Liver (tissue), 9 donors: Measurements from ENCODE around the gene ARID4B. TPM values are rescaled to one million over a fixed set of nuclear protein-coding genes. Genes with fewer than 3 reads are reported as not detected.
"Not testable (repeated sequence)": the region's sequence is repeated elsewhere in the genome, so short reads cannot be mapped to it uniquely, and the experiment has no call there.

Experiments used
- DNase-seq: peaks from one replicate; pipeline ENCODE4 v3.0.0-alpha.2; 2017; ENCODE audit warnings: low spot score
- H3K27ac ChIP-seq, 2 donors: one replicate each; pipeline ENCODE4 v1.7.0; 2013; ENCODE audit warnings: inconsistent platforms in 2 of 2, low read length in 2 of 2, control low read depth in 1 of 2, low read depth in 1 of 2, mild to moderate bottlenecking in 1 of 2
- H3K27me3 ChIP-seq, 4 donors: one replicate each; pipeline versions ENCODE4 v1.6.1 to v1.7.0; 2013; ENCODE audit warnings: low read length in 3 of 4, inconsistent platforms in 1 of 4, mild to moderate bottlenecking in 1 of 4, moderate library complexity in 1 of 4; ENCODE audit not compliant: control insufficient read depth in 4 of 4, insufficient read depth in 4 of 4
- H3K36me3 ChIP-seq, 4 donors: one replicate each; pipeline versions ENCODE4 v1.6.1 to v1.7.0; 2013; ENCODE audit warnings: low read length in 3 of 4, mild to moderate bottlenecking in 3 of 4, low read depth in 1 of 4, moderate library complexity in 1 of 4; ENCODE audit not compliant: control insufficient read depth in 4 of 4, insufficient read depth in 3 of 4
- H3K4me1 ChIP-seq, 4 donors: one replicate each; pipeline versions ENCODE4 v1.6.1 to v1.7.0; 2013; ENCODE audit warnings: low read length in 3 of 4, mild to moderate bottlenecking in 3 of 4, moderate library complexity in 1 of 4; ENCODE audit not compliant: control insufficient read depth in 4 of 4, insufficient read depth in 4 of 4
- H3K4me3 ChIP-seq, 3 donors: one replicate each; pipeline versions ENCODE4 v1.6.1 to v1.7.0; 2013; ENCODE audit warnings: low read length in 3 of 3, control low read depth in 1 of 3, low read depth in 1 of 3, mild to moderate bottlenecking in 1 of 3
- H3K9ac ChIP-seq, 2 donors: one replicate each; pipeline ENCODE4 v1.7.0; 2013; ENCODE audit warnings: low read length in 2 of 2, mild to moderate bottlenecking in 2 of 2, moderate library complexity in 2 of 2, control low read depth in 1 of 2, low read depth in 1 of 2
- H3K9me3 ChIP-seq, 4 donors: one replicate each; pipeline versions ENCODE4 v1.6.1 to v1.7.0; 2013; ENCODE audit warnings: low read length in 3 of 4; ENCODE audit not compliant: control insufficient read depth in 4 of 4
- EGR1 ChIP-seq, 2 donors: IDR thresholded peaks; 2 replicates each; pipeline ENCODE4 v1.6.1; 2016 to 2018; ENCODE audit warnings: antibody characterized with exemption in 2 of 2, low read depth in 2 of 2
- FOXA1 ChIP-seq: IDR thresholded peaks from 2 replicates; pipeline ENCODE4 v1.6.1; 2016; ENCODE audit warnings: antibody characterized with exemption
- FOXA2 ChIP-seq: IDR thresholded peaks from 2 replicates; pipeline ENCODE4 v1.6.1; 2016; ENCODE audit warnings: antibody characterized with exemption
- GABPA ChIP-seq, 2 donors: IDR thresholded peaks in 1 of 2; conservative IDR thresholded peaks in 1 of 2; 2 replicates each; pipeline ENCODE4 v1.6.1; 2016; ENCODE audit warnings: antibody characterized with exemption in 2 of 2, mild to moderate bottlenecking in 1 of 2, moderate library complexity in 1 of 2
- HNF4A ChIP-seq, 2 donors: conservative IDR thresholded peaks; 2 replicates each; pipeline ENCODE4 v1.6.1; 2016; ENCODE audit warnings: antibody characterized with exemption in 2 of 2, mild to moderate bottlenecking in 2 of 2
- JUND ChIP-seq, 2 donors: IDR thresholded peaks; 2 replicates each; pipeline ENCODE4 v1.6.1; 2016; ENCODE audit warnings: antibody characterized with exemption in 2 of 2
- NR2F2 ChIP-seq: IDR thresholded peaks from 2 replicates; pipeline ENCODE4 v1.6.1; 2016; ENCODE audit warnings: antibody characterized with exemption
- RXRA ChIP-seq, 2 donors: IDR thresholded peaks; 2 replicates each; pipeline ENCODE4 v1.6.1; 2017 to 2018; ENCODE audit warnings: antibody characterized with exemption in 2 of 2, mild to moderate bottlenecking in 1 of 2
- SP1 ChIP-seq: IDR thresholded peaks from 2 replicates; pipeline ENCODE4 v1.6.1; 2018; ENCODE audit warnings: antibody characterized with exemption, mild to moderate bottlenecking
- TAF1 ChIP-seq: conservative IDR thresholded peaks from 2 replicates; pipeline ENCODE4 v1.6.1; 2016; ENCODE audit warnings: antibody characterized with exemption, mild to moderate bottlenecking
- YY1 ChIP-seq: IDR thresholded peaks from 2 replicates; pipeline ENCODE4 v1.6.1; 2016; ENCODE audit warnings: antibody characterized with exemption, mild to moderate bottlenecking
- whole genome bisulfite sequencing: extraction: QIAGEN DNeasy Blood & Tissue Kit; methylation state at CpG from one replicate; pipeline ENCODE4 v1.1.7; 2013; 5-methylcytosine and 5-hydroxymethylcytosine counted together
- polyA plus RNA-seq, 2 donors: library from polyadenylated mRNA; stranded (reverse) in 1 of 2; unstranded in 1 of 2; fragments of 200-250 nt in 1 of 2; fragments of >200 nt in 1 of 2; fragmentation: Nextera tagmentation in 1 of 2; extraction: Ambion mirVana in 1 of 2; gene quantifications; one replicate each; pipeline versions ENCODE4 v1.2.1 to v1.2.3, GENCODE V29; 2013 to 2015
- total RNA-seq, 2 donors: library from RNA; depleted of rRNA; stranded (reverse); fragments of >200 nt; gene quantifications; one replicate each; pipeline ENCODE4 v1.2.3, GENCODE V29; 2014
- TF ChIP-seq, protein P1 (sequence below): IDR thresholded peaks from 2 replicates; pipeline ENCODE4 v1.6.1; 2016; ENCODE audit warnings: antibody characterized with exemption
- TF ChIP-seq, protein P2 (sequence below): IDR thresholded peaks from 2 replicates; pipeline ENCODE4 v1.6.1; 2016; ENCODE audit warnings: antibody characterized with exemption, mild to moderate bottlenecking
- TF ChIP-seq, protein P3 (sequence below): IDR thresholded peaks from 2 replicates; pipeline ENCODE4 v1.6.1; 2016; ENCODE audit warnings: antibody characterized with exemption
- TF ChIP-seq, protein P4 (sequence below): fragments of 150-350 bp; IDR thresholded peaks from 2 replicates; pipeline ENCODE4 v1.5.1; 2017; ENCODE audit warnings: improper control_type of control experiment, low read depth, low read length; ENCODE audit not compliant: missing input control
- TF ChIP-seq, protein P5 (sequence below): IDR thresholded peaks from 2 replicates; pipeline ENCODE4 v1.6.1; 2016; ENCODE audit warnings: antibody characterized with exemption
- donor health status: healthy.
- donor health status: healthy.
- donor health status: healthy.
- donor health status: healthy.
- donor health status: healthy.

Gene ARID4B
- total and polyA plus RNA-seq, 4 donors, result 4.2 to 27.3 (median 21.3) TPM

DNA sequence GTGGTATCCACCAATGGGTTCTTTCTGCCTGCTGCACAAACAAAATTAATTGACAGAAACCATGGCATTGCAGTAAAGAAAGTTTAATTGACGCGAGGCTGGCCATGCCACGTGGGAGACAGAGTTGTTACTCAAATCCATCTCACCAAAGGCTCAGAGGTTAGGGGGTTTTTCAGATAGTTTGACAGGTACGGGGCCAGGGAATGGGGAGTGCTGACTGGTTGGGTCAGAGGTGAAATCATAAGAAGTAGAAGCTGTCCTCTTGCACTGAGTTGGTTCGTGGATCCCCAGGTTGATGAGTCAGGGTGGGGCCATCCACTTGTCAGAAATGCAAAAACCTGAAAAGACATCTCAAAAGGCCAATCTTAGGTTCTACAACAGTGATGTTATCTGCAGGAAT, 38.3 kb upstream of the ARID4B start:
- no peak for TF ChIP-seq NR2F2
- TF ChIP-seq YY1, result no peak
- TF ChIP-seq, protein P1, sequence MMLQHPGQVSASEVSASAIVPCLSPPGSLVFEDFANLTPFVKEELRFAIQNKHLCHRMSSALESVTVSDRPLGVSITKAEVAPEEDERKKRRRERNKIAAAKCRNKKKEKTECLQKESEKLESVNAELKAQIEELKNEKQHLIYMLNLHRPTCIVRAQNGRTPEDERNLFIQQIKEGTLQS, result no peak
- TF ChIP-seq EGR1 (IDR thresholded peaks at IDR 0.05; ENCODE audit: low read depth in 2 of 2), result no peak
- no peak for TF ChIP-seq RXRA (IDR thresholded peaks at IDR 0.05)
- TF ChIP-seq HNF4A (conservative IDR thresholded peaks at IDR 0.05), result no peak
- no peak for TF ChIP-seq JUND (IDR thresholded peaks at IDR 0.05)
- TF ChIP-seq, protein P2, sequence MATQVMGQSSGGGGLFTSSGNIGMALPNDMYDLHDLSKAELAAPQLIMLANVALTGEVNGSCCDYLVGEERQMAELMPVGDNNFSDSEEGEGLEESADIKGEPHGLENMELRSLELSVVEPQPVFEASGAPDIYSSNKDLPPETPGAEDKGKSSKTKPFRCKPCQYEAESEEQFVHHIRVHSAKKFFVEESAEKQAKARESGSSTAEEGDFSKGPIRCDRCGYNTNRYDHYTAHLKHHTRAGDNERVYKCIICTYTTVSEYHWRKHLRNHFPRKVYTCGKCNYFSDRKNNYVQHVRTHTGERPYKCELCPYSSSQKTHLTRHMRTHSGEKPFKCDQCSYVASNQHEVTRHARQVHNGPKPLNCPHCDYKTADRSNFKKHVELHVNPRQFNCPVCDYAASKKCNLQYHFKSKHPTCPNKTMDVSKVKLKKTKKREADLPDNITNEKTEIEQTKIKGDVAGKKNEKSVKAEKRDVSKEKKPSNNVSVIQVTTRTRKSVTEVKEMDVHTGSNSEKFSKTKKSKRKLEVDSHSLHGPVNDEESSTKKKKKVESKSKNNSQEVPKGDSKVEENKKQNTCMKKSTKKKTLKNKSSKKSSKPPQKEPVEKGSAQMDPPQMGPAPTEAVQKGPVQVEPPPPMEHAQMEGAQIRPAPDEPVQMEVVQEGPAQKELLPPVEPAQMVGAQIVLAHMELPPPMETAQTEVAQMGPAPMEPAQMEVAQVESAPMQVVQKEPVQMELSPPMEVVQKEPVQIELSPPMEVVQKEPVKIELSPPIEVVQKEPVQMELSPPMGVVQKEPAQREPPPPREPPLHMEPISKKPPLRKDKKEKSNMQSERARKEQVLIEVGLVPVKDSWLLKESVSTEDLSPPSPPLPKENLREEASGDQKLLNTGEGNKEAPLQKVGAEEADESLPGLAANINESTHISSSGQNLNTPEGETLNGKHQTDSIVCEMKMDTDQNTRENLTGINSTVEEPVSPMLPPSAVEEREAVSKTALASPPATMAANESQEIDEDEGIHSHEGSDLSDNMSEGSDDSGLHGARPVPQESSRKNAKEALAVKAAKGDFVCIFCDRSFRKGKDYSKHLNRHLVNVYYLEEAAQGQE, result no peak
- no peaks in the 10 kb centered on the region for H3K36me3 ChIP-seq
- H3K9me3 ChIP-seq, result no peaks in the 10 kb centered on the region
- no peak overlapping the region for H3K27ac ChIP-seq
- 94% methylated on average over 5 of the region's 5 CpGs for WGBS
- H3K4me1 ChIP-seq, result peaks cover 0 to 9% (median 5%) of the 10 kb centered on the region in 4 donors
- no peaks in the 10 kb centered on the region for H3K27me3 ChIP-seq
- H3K9ac ChIP-seq, result no peak overlapping the region
- H3K4me3 ChIP-seq, result no peak overlapping the region
- DNase-seq, result no peak

DNA sequence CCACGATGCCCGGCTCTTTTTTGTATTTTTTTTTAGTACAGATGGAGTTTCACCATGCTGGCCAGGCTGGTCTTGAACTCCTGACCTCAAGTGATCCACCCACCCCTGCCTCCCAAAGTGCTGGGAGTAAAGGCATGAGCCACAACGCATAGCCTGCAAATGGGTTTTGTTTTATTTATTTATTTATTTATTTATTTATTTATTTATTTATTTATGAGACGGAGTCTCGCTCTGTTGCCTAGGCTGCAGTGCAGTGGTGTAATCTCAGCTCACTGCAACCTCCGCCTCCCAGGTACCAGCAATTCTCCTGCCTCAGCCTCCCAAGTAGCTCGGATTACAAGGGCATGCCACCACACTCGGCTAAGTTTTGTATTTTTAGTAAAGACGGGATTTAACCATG, 36.2 kb upstream of the ARID4B start:
- not testable (repeated sequence) for H3K27ac ChIP-seq, H3K9me3 ChIP-seq, DNase-seq, H3K4me3 ChIP-seq, H3K9ac ChIP-seq, H3K27me3 ChIP-seq, H3K36me3 ChIP-seq, H3K4me1 ChIP-seq
- 98% methylated on average over 9 of the region's 9 CpGs for WGBS

DNA sequence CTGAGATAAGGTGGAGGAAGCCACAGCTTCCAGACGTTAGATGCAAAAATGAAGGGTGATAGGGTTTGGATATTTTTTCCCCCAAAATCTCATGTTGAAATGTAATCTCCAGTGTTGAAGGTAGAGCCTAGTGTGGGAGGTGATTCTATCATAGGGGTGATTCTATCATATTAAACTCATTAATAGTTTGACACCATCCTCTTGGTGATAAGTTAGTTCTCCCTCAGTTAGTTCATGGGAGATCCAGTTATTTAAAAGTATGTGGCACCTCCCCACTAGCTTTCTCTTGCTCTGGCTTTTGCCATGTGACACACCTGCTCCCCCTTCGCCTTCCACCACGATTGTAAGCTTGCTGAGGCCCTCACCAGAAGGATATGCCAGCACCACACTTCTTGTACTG, 30.9 kb upstream of the ARID4B start:
- DNase-seq, result no peak
- no peaks in the 10 kb centered on the region for H3K4me1 ChIP-seq
- H3K4me3 ChIP-seq, result no peak overlapping the region
- H3K9me3 ChIP-seq, result no peaks in the 10 kb centered on the region
- H3K36me3 ChIP-seq, result no peaks in the 10 kb centered on the region
- TF ChIP-seq EGR1 (IDR thresholded peaks at IDR 0.05; ENCODE audit: low read depth in 2 of 2) (no peak), HNF4A (conservative IDR thresholded peaks at IDR 0.05) (no peak), GABPA (IDR thresholded peaks at IDR 0.05 in 1 of 2, conservative IDR thresholded peaks at IDR 0.05 in 1 of 2) (no peak), FOXA2 (no peak), FOXA1 (no peak), TAF1 (no peak), NR2F2 (no peak), YY1 (no peak), RXRA (IDR thresholded peaks at IDR 0.05) (no peak), SP1 (no peak)
- TF ChIP-seq, protein P3, sequence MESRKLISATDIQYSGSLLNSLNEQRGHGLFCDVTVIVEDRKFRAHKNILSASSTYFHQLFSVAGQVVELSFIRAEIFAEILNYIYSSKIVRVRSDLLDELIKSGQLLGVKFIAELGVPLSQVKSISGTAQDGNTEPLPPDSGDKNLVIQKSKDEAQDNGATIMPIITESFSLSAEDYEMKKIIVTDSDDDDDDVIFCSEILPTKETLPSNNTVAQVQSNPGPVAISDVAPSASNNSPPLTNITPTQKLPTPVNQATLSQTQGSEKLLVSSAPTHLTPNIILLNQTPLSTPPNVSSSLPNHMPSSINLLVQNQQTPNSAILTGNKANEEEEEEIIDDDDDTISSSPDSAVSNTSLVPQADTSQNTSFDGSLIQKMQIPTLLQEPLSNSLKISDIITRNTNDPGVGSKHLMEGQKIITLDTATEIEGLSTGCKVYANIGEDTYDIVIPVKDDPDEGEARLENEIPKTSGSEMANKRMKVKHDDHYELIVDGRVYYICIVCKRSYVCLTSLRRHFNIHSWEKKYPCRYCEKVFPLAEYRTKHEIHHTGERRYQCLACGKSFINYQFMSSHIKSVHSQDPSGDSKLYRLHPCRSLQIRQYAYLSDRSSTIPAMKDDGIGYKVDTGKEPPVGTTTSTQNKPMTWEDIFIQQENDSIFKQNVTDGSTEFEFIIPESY, result no peak
- TF ChIP-seq, protein P2, result no peak
- TF ChIP-seq, protein P1, result no peak
- TF ChIP-seq, protein P4, sequence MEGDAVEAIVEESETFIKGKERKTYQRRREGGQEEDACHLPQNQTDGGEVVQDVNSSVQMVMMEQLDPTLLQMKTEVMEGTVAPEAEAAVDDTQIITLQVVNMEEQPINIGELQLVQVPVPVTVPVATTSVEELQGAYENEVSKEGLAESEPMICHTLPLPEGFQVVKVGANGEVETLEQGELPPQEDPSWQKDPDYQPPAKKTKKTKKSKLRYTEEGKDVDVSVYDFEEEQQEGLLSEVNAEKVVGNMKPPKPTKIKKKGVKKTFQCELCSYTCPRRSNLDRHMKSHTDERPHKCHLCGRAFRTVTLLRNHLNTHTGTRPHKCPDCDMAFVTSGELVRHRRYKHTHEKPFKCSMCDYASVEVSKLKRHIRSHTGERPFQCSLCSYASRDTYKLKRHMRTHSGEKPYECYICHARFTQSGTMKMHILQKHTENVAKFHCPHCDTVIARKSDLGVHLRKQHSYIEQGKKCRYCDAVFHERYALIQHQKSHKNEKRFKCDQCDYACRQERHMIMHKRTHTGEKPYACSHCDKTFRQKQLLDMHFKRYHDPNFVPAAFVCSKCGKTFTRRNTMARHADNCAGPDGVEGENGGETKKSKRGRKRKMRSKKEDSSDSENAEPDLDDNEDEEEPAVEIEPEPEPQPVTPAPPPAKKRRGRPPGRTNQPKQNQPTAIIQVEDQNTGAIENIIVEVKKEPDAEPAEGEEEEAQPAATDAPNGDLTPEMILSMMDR, result no peak
- TF ChIP-seq, protein P5, sequence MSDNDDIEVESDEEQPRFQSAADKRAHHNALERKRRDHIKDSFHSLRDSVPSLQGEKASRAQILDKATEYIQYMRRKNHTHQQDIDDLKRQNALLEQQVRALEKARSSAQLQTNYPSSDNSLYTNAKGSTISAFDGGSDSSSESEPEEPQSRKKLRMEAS, result no peak
- H3K27me3 ChIP-seq, result no peaks in the 10 kb centered on the region
- H3K9ac ChIP-seq, result no peak overlapping the region
- WGBS, result 89% methylated on average over 3 of the region's 3 CpGs
- no peak overlapping the region for H3K27ac ChIP-seq
